GM12873 (cell line): ENCODE results near the gene MSL1.

Source experiments
- CTCF ChIP-seq: IDR thresholded peaks from 2 replicates; pipeline ENCODE4 v1.5.1; 2012; ENCODE audit warnings: low read depth, mild to moderate bottlenecking, moderate library complexity, low read length, control low read depth; ENCODE audit not compliant: insufficient read depth; ENCODE audit errors: missing control alignments

The MSL1 gene

GRCh38 chr17:40151414-40151963 lies 29.7 kb downstream of the MSL1 start:
- no peak for TF ChIP-seq CTCF

- TF ChIP-seq CTCF, result no peak
Measured at GRCh38 chr17:40153603-40154236, 31.9 kb downstream of the MSL1 start.

DNA sequence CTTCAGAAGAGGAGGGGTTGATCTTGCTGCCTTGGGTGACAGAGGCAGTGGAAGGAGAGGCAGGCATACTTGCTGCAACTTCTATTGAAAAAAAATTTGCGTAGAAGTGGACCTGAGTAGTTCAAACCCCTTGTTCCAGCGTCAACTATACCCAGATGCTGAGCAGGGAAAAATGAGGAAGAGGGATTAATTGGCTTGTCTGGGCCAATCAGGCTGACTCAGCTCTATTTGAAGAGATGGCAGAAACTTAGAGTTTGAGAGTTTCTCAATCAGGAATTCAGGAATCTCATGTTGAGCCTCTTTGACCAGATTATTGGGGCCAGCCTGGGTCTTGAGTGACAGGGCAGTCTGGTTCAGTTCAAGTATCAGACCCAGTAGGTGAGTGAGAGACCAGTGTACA lies 36.2 kb downstream of the MSL1 start:
- TF ChIP-seq CTCF, result no peak

- no peak for TF ChIP-seq CTCF
Measured at GRCh38 chr17:40158438-40159013, 36.8 kb downstream of the MSL1 start.

- no peak for TF ChIP-seq CTCF
Measured at GRCh38 chr17:40159456-40159855, 37.7 kb downstream of the MSL1 start.

DNA sequence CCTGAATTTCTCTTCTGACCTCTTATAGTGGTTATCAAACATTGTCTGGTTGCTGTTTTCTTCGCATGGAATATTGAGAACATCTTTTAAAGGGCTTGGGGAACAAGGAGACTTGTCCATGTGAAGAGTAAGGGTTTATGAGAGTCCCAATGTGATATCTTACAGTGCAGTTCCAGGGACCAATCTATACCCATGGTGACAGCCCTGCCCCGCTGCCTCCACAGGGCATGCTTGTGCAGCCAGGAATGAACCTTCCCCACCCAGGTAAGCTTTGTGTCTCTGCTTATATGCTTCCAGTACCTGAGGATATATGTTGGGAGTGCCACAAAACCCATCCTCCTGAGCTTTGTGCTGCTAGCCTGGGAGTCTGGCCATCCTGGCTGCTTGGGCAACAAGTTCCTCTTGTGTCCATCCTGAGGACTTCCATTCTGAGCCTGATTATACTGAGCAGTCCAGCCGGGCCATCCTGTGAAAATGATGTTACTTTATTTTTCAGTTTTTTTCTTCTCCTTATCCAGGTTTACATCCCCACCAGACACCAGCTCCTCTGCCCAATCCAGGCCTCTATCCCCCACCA lies 46.0 kb downstream of the MSL1 start:
- no peak for TF ChIP-seq CTCF

- TF ChIP-seq CTCF, result peak; percentile 80
Measured at GRCh38 chr17:40168262-40168832, 46.6 kb downstream of the MSL1 start.
